GM19023 (cell line): ENCODE results near the gene HOXA9.

ENCODE experiments used
- ATAC-seq: cut with Tn5 transposase; IDR thresholded peaks from one replicate; pipeline ENCODE4 v1.9.1; 2021; ENCODE audit warnings: mild to moderate bottlenecking, moderate library complexity; ENCODE audit not compliant: unreplicated experiment

The HOXA9 gene

GRCh38 chr7:27165089-27165995 is at the start of gene HOXA9:
Gene HOXA9 (minus strand): TSS chr7:27165537. CDS start chr7:27165457, 80 bp downstream.
- ATAC-seq: no peak

GRCh38 chr7:27214239-27214950 is 49.1 kb upstream of the HOXA9 start:
- ATAC-seq: no peak

GRCh38 chr7:27213433-27214238 is 48.3 kb upstream of the HOXA9 start:
- no peak for ATAC-seq

GRCh38 chr7:27212497-27213432 is 47.4 kb upstream of the HOXA9 start:
- no peak for ATAC-seq

GRCh38 chr7:27211764-27212204 is 46.4 kb upstream of the HOXA9 start:
- ATAC-seq: no peak

- no peak for ATAC-seq
Measured at GRCh38 chr7:27211084-27211446, 45.7 kb upstream of the HOXA9 start.

- ATAC-seq: no peak
Measured at GRCh38 chr7:27210441-27211083, 45.2 kb upstream of the HOXA9 start.

- ATAC-seq: no peak
Measured at GRCh38 chr7:27209933-27210440, 44.6 kb upstream of the HOXA9 start.

GRCh38 chr7:27208998-27209397 is 43.7 kb upstream of the HOXA9 start:
- no peak for ATAC-seq

GRCh38 chr7:27207348-27207985 is 42.1 kb upstream of the HOXA9 start:
- ATAC-seq: no peak

GRCh38 chr7:27205325-27206280 is 40.3 kb upstream of the HOXA9 start:
- no peak for ATAC-seq

- no peak for ATAC-seq
Measured at GRCh38 chr7:27204851-27205322, 39.5 kb upstream of the HOXA9 start.

- no peak for ATAC-seq
Measured at GRCh38 chr7:27203964-27204594, 38.7 kb upstream of the HOXA9 start.

- no peak for ATAC-seq
Measured at GRCh38 chr7:27203365-27203953, 38.1 kb upstream of the HOXA9 start.

- ATAC-seq: no peak
Measured at GRCh38 chr7:27202862-27203134, 37.5 kb upstream of the HOXA9 start.

- ATAC-seq: no peak
Measured at GRCh38 chr7:27202018-27202861, 36.9 kb upstream of the HOXA9 start.
